T-cell (primary cell): Measurements from ENCODE around the gene EFCAB6. TPM values are rescaled to one million over a fixed set of nuclear protein-coding genes. Genes with fewer than 3 reads are reported as not detected.

Experiments used
- ATAC-seq, 4 experiments: fragments of 200-7000 bp in 3 of 4; fragments of 150-1000 bp in 1 of 4; cut with Tn5 transposase; replicated peaks in 1 of 4; 1 replicate in 3 of 4; 2 replicates in 1 of 4; pipeline ENCODE4 v1.10.0; 2021; ENCODE audit warnings: moderate library complexity in 3 of 4, mild to moderate bottlenecking in 2 of 4, moderate number of reproducible peaks in 1 of 4
- CTCF ChIA-PET, 2 donors: fragments of 300-600 bp; sonication (Branson Sonifier 250); formaldehyde crosslinking; loops; one replicate each; lab custom pipeline; 2022; ENCODE audit warnings: antibody characterized with exemption in 2 of 2; lab: Charles Lee
- POLR2A ChIA-PET, 2 donors: fragments of 300-600 bp; sonication (Branson Sonifier 250); formaldehyde crosslinking; loops; one replicate each; lab custom pipeline; 2022; ENCODE audit warnings: antibody characterized with exemption in 2 of 2; lab: Charles Lee
- DNase-seq, 35 experiments: peaks; one replicate each; pipeline versions ENCODE4 v3.0.0 to v3.0.0-alpha.2; 2013 to 2023
- H3K27ac ChIP-seq: one replicate; pipeline ENCODE4 v1.5.1; 2013; ENCODE audit warnings: low read length
- H3K27me3 ChIP-seq, 2 experiments: replicated peaks in 1 of 2; 1 replicate in 1 of 2; 2 replicates in 1 of 2; pipeline versions ENCODE4 v1.6.1 to v1.7.0; 2013; ENCODE audit warnings: low read length in 1 of 2, mixed read lengths in 1 of 2; ENCODE audit not compliant: control insufficient read depth in 2 of 2, insufficient read depth in 2 of 2; ENCODE audit errors: extremely low read depth in 1 of 2
- H3K36me3 ChIP-seq, 2 donors: 1 replicate in 1 of 2; 2 replicates in 1 of 2; pipeline versions ENCODE4 v1.6.1 to v1.7.0; 2013; ENCODE audit warnings: low read length in 1 of 2; ENCODE audit not compliant: control insufficient read depth in 2 of 2, insufficient read depth in 1 of 2; ENCODE audit errors: extremely low read depth in 1 of 2
- H3K4me1 ChIP-seq, 2 experiments: 1 replicate in 1 of 2; 2 replicates in 1 of 2; pipeline versions ENCODE4 v1.6.1 to v1.7.0; 2013; ENCODE audit warnings: low read length in 2 of 2, mixed read lengths in 1 of 2; ENCODE audit not compliant: insufficient read depth in 2 of 2, control insufficient read depth in 1 of 2; ENCODE audit errors: extremely low read depth in 1 of 2
- H3K4me3 ChIP-seq, 2 donors: 1 replicate in 1 of 2; 2 replicates in 1 of 2; pipeline versions ENCODE4 v1.5.1 to v1.7.0; 2013; ENCODE audit warnings: mild to moderate bottlenecking in 2 of 2, low read length in 1 of 2, moderate library complexity in 1 of 2; ENCODE audit not compliant: control insufficient read depth in 1 of 2; ENCODE audit errors: extremely low read depth in 1 of 2
- H3K9me3 ChIP-seq: 2 replicates; pipeline ENCODE4 v1.7.0; 2013
- H3K27ac Mint-ChIP-seq, 2 donors: one replicate each; pipeline ENCODE4 v1.8.0; 2020 to 2021; ENCODE audit warnings: mild to moderate bottlenecking in 2 of 2, mixed read lengths in 2 of 2
- H3K27me3 Mint-ChIP-seq, 2 donors: one replicate each; pipeline ENCODE4 v1.8.0; 2021 to 2022; ENCODE audit warnings: mixed read lengths in 2 of 2
- H3K36me3 Mint-ChIP-seq: one replicate; pipeline ENCODE4 v1.8.0; 2021; ENCODE audit warnings: mixed read lengths
- H3K4me1 Mint-ChIP-seq, 3 donors: one replicate each; pipeline ENCODE4 v1.8.0; 2020 to 2022; ENCODE audit warnings: mixed read lengths in 3 of 3, mild to moderate bottlenecking in 1 of 3
- H3K4me3 Mint-ChIP-seq, 3 donors: one replicate each; pipeline ENCODE4 v1.8.0; 2020 to 2022; ENCODE audit warnings: mild to moderate bottlenecking in 3 of 3, mixed read lengths in 3 of 3, moderate library complexity in 3 of 3
- H3K9me3 Mint-ChIP-seq, 3 donors: one replicate each; pipeline ENCODE4 v1.8.0; 2020 to 2022; ENCODE audit warnings: mixed read lengths in 3 of 3
- WGBS: methylation state at CpG from one replicate; pipeline ENCODE4 v1.1.5; 2013; ENCODE audit warnings: missing lambda C conversion rate; ENCODE audit not compliant: insufficient coverage; 5-methylcytosine and 5-hydroxymethylcytosine counted together
- total RNA-seq, 35 experiments: library from RNA in 6 of 35; stranded (reverse) in 6 of 35; fragments of 120-200 nt in 1 of 35; gene quantifications; one replicate each; pipeline versions ENCODE4 v1.2.1 to v1.2.4 and lab custom pipeline; 2013 to 2026

EFCAB6 gene
- total RNA-seq, 5 donors from 2014 or later (not counting 1 experiment from before 2014, with no cell fraction given), result 0.26 to 0.89 (median 0.53) TPM

- DNase-seq (no peak), ATAC-seq (no peak)
- Histone ChIP-seq H3K36me3 (no peaks in the 10 kb centered on the region), H3K4me1 (no peaks in the 10 kb centered on the region), H3K9me3 (no peaks in the 10 kb centered on the region), H3K27ac (no peak overlapping the region), H3K4me3 (no peak overlapping the region), H3K27me3 (peaks cover 0 to 15% of the 10 kb centered on the region in 2 experiments)
- H3K27me3 Mint-ChIP-seq, result peaks cover 25 to 42% of the 10 kb centered on the region in 2 donors
- H3K27ac Mint-ChIP-seq, result no peak overlapping the region
- POLR2A ChIA-PET, result no interaction called here
- no peak overlapping the region for H3K4me3 Mint-ChIP-seq
- CTCF ChIA-PET, result no interaction called here
- H3K4me1 Mint-ChIP-seq, result no peaks in the 10 kb centered on the region
- no peaks in the 10 kb centered on the region for H3K36me3 Mint-ChIP-seq
- 74% methylated on average over 3 of the region's 5 CpGs for whole genome bisulfite sequencing
- H3K9me3 Mint-ChIP-seq, result peaks cover 9 to 25% (median 16%) of the 10 kb centered on the region in 3 donors
These were observed 9.1 kb downstream of the EFCAB6 start for GRCh38 chr22:43802897-43803495.

GRCh38 chr22:43800970-43801369 is 11.1 kb downstream of the EFCAB6 start:
- H3K36me3 ChIP-seq, result no peaks in the 10 kb centered on the region
- no peak overlapping the region for H3K4me3 ChIP-seq
- DNase-seq, result no peak
- H3K27me3 Mint-ChIP-seq, result peaks cover 26 to 47% of the 10 kb centered on the region in 2 donors
- H3K27ac ChIP-seq, result no peak overlapping the region
- no peaks in the 10 kb centered on the region for H3K36me3 Mint-ChIP-seq
- peaks cover 0 to 15% of the 10 kb centered on the region in 2 experiments for H3K27me3 ChIP-seq
- H3K4me1 ChIP-seq, result no peaks in the 10 kb centered on the region
- H3K9me3 ChIP-seq, result no peaks in the 10 kb centered on the region
- no peak for ATAC-seq
- no peak overlapping the region for H3K4me3 Mint-ChIP-seq
- no peaks in the 10 kb centered on the region for H3K4me1 Mint-ChIP-seq
- peaks cover 9 to 25% (median 16%) of the 10 kb centered on the region in 3 donors for H3K9me3 Mint-ChIP-seq
- POLR2A ChIA-PET, result no interaction called here
- CTCF ChIA-PET, result no interaction called here
- no CpG with 5 or more reads among the region's 1 CpG for WGBS
- no peak overlapping the region for H3K27ac Mint-ChIP-seq

- no peak overlapping the region for H3K4me3 ChIP-seq
- H3K36me3 Mint-ChIP-seq, result no peaks in the 10 kb centered on the region
- 87% methylated on average over 3 of the region's 5 CpGs for WGBS
- peaks cover 20 to 43% of the 10 kb centered on the region in 2 donors for H3K27me3 Mint-ChIP-seq
- H3K4me1 Mint-ChIP-seq, result no peaks in the 10 kb centered on the region
- H3K4me1 ChIP-seq, result no peaks in the 10 kb centered on the region
- peaks cover 0 to 18% of the 10 kb centered on the region in 2 experiments for H3K27me3 ChIP-seq
- H3K9me3 ChIP-seq, result no peaks in the 10 kb centered on the region
- no peak overlapping the region for H3K27ac Mint-ChIP-seq
- H3K27ac ChIP-seq, result no peak overlapping the region
- DNase-seq (no peak), ATAC-seq (no peak)
- CTCF ChIA-PET, result no interaction called here
- POLR2A ChIA-PET, result no interaction called here
- H3K4me3 Mint-ChIP-seq, result no peak overlapping the region
- H3K36me3 ChIP-seq, result no peaks in the 10 kb centered on the region
- peaks cover 9 to 25% (median 16%) of the 10 kb centered on the region in 3 donors for H3K9me3 Mint-ChIP-seq
These were observed 13.6 kb downstream of the EFCAB6 start for GRCh38 chr22:43798492-43798891.

GRCh38 chr22:43796567-43796966 is 15.5 kb downstream of the EFCAB6 start:
- H3K27ac ChIP-seq, result no peak overlapping the region
- peaks cover 9 to 20% (median 13%) of the 10 kb centered on the region in 3 donors for H3K9me3 Mint-ChIP-seq
- H3K27ac Mint-ChIP-seq, result no peak overlapping the region
- no peak for DNase-seq
- H3K36me3 ChIP-seq, result no peaks in the 10 kb centered on the region
- H3K9me3 ChIP-seq, result no peaks in the 10 kb centered on the region
- peaks cover 16 to 36% of the 10 kb centered on the region in 2 donors for H3K27me3 Mint-ChIP-seq
- ChIA-PET CTCF (no interaction called here), POLR2A (no interaction called here)
- no peak overlapping the region for H3K4me3 ChIP-seq
- no peaks in the 10 kb centered on the region for H3K36me3 Mint-ChIP-seq
- H3K27me3 ChIP-seq, result peaks cover 0 to 15% of the 10 kb centered on the region in 2 experiments
- no peaks in the 10 kb centered on the region for H3K4me1 ChIP-seq
- 81% methylated on average over 6 of the region's 8 CpGs for WGBS
- no peak overlapping the region for H3K4me3 Mint-ChIP-seq
- no peak for ATAC-seq
- no peaks in the 10 kb centered on the region for H3K4me1 Mint-ChIP-seq

GRCh38 chr22:43795320-43795719 is 16.8 kb downstream of the EFCAB6 start:
- ChIA-PET POLR2A (no interaction called here), CTCF (no interaction called here)
- H3K27me3 Mint-ChIP-seq, result peaks cover 6 to 27% of the 10 kb centered on the region in 2 donors
- no peaks in the 10 kb centered on the region for H3K4me1 Mint-ChIP-seq
- no peak overlapping the region for H3K27ac Mint-ChIP-seq
- no peak overlapping the region for H3K27ac ChIP-seq
- no peaks in the 10 kb centered on the region for H3K4me1 ChIP-seq
- no peaks in the 10 kb centered on the region for H3K9me3 ChIP-seq
- DNase-seq (no peak), ATAC-seq (no peak)
- no peaks in the 10 kb centered on the region for H3K36me3 Mint-ChIP-seq
- H3K4me3 Mint-ChIP-seq, result no peak overlapping the region
- H3K9me3 Mint-ChIP-seq, result peaks cover 0 to 9% (median under 1%) of the 10 kb centered on the region in 3 donors
- H3K27me3 ChIP-seq, result peaks cover 0 to 15% of the 10 kb centered on the region in 2 experiments
- no peaks in the 10 kb centered on the region for H3K36me3 ChIP-seq
- WGBS, result 85% methylated on average over 5 of the region's 7 CpGs
- H3K4me3 ChIP-seq, result no peak overlapping the region

GRCh38 chr22:43792905-43793304 is 19.2 kb downstream of the EFCAB6 start:
- ChIA-PET POLR2A (no interaction called here), CTCF (no interaction called here)
- ATAC-seq, result no peak
- no peaks in the 10 kb centered on the region for H3K36me3 Mint-ChIP-seq
- no peaks in the 10 kb centered on the region for H3K4me1 ChIP-seq
- DNase-seq, result no peak
- no peak overlapping the region for H3K4me3 Mint-ChIP-seq
- H3K9me3 ChIP-seq, result no peaks in the 10 kb centered on the region
- no peak overlapping the region for H3K27ac Mint-ChIP-seq
- peaks cover 0 to 3% of the 10 kb centered on the region in 2 experiments for H3K27me3 ChIP-seq
- H3K36me3 ChIP-seq, result no peaks in the 10 kb centered on the region
- no peaks in the 10 kb centered on the region for H3K9me3 Mint-ChIP-seq
- H3K27me3 Mint-ChIP-seq, result peaks cover 13 to 21% of the 10 kb centered on the region in 2 donors
- no peak overlapping the region for H3K27ac ChIP-seq
- 72% methylated on average over 3 of the region's 5 CpGs for WGBS
- H3K4me3 ChIP-seq, result no peak overlapping the region
- H3K4me1 Mint-ChIP-seq, result no peaks in the 10 kb centered on the region
